ENCODE measurements around the gene ABHD17A. TPM values are rescaled to one million over a fixed set of nuclear protein-coding genes. Genes with fewer than 3 reads are reported as not detected.
"Not testable (repeated sequence)": the region's sequence is repeated elsewhere in the genome, so short reads cannot be mapped to it uniquely, and the experiment has no call there.

The ABHD17A gene
- 76.4 TPM for total RNA-seq
- long read RNA-seq, full-length matches to known transcripts, result 200 of 314 reads
- long read RNA-seq, partial matches to known transcripts, result 77 of 314 reads
- long read RNA-seq, other reads (novel, unspliced or antisense), result 37 of 314 reads

- H3K36me3 ChIP-seq; H3K9me3 ChIP-seq; H3K27me3 ChIP-seq (ENCODE audit: low read depth); intact Hi-C loops (cut with DNase I): not testable (repeated sequence)
- DNase-seq (peak; percentile 95), ATAC-seq (peak; percentile 97 to 98)
- Histone ChIP-seq H3K4me3 (peak within 1 kb of the TSS; percentile 97), H3K4me1 (peaks cover 37% of the 10 kb centered on the region), H3K27ac (peak within 1 kb of the TSS; percentile 90)
These were observed at the start of gene ABHD17A for GRCh38 chr19:1885398-1886119. ABHD17A (minus strand) TSS chr19:1885496; CDS start chr19:1881566, 3,930 bp downstream.

GRCh38 chr19:1933942-1934341 lies 48.6 kb upstream of the ABHD17A start:
- no peaks in the 10 kb centered on the region for H3K36me3 ChIP-seq
- H3K27ac ChIP-seq, result no peak overlapping the region
- H3K4me1 ChIP-seq, result peaks cover 12% of the 10 kb centered on the region
- no peak for ATAC-seq
- intact Hi-C loops (cut with DNase I), result no loop called here
- no peaks in the 10 kb centered on the region for H3K9me3 ChIP-seq
- no peak for TF ChIP-seq CTCF (IDR thresholded peaks at IDR 0.05)
- DNase-seq, result no peak
- no peaks in the 10 kb centered on the region for H3K27me3 ChIP-seq (ENCODE audit: low read depth)
- no peak overlapping the region for H3K4me3 ChIP-seq

- no peaks in the 10 kb centered on the region for H3K27me3 ChIP-seq (ENCODE audit: low read depth)
- intact Hi-C loops (cut with DNase I), result no loop called here
- TF ChIP-seq CTCF (IDR thresholded peaks at IDR 0.05), result no peak
- H3K4me1 ChIP-seq, result peaks cover 14% of the 10 kb centered on the region
- no peak overlapping the region for H3K4me3 ChIP-seq
- no peaks in the 10 kb centered on the region for H3K9me3 ChIP-seq
- no peaks in the 10 kb centered on the region for H3K36me3 ChIP-seq
- DNase-seq (no peak), ATAC-seq (no peak)
- no peak overlapping the region for H3K27ac ChIP-seq
These were observed 47.9 kb upstream of the ABHD17A start for GRCh38 chr19:1933244-1933643.

- no peaks in the 10 kb centered on the region for H3K27me3 ChIP-seq (ENCODE audit: low read depth)
- H3K27ac ChIP-seq, result no peak overlapping the region
- H3K9me3 ChIP-seq, result no peaks in the 10 kb centered on the region
- no peak for DNase-seq
- no peak overlapping the region for H3K4me3 ChIP-seq
- intact Hi-C loops (cut with DNase I), result no loop called here
- ATAC-seq, result no peak
- H3K4me1 ChIP-seq, result peaks cover 14% of the 10 kb centered on the region
- H3K36me3 ChIP-seq, result no peaks in the 10 kb centered on the region
- no peak for TF ChIP-seq CTCF (IDR thresholded peaks at IDR 0.05)
These were observed 47.1 kb upstream of the ABHD17A start for GRCh38 chr19:1932395-1932794.

GRCh38 chr19:1931445-1931844 lies 46.1 kb upstream of the ABHD17A start:
- Histone ChIP-seq H3K4me1 (peaks cover 14% of the 10 kb centered on the region), H3K27me3 (ENCODE audit: low read depth) (no peaks in the 10 kb centered on the region), H3K36me3 (no peaks in the 10 kb centered on the region), H3K27ac (no peak overlapping the region), H3K9me3 (no peaks in the 10 kb centered on the region), H3K4me3 (no peak overlapping the region)
- no peak for TF ChIP-seq CTCF (IDR thresholded peaks at IDR 0.05)
- DNase-seq (no peak), ATAC-seq (no peak)
- intact Hi-C loops (cut with DNase I), result no loop called here

- Histone ChIP-seq H3K36me3 (peaks cover 8% of the 10 kb centered on the region), H3K4me3 (peak overlapping the region; percentile 47), H3K4me1 (peaks cover 14% of the 10 kb centered on the region), H3K9me3 (no peaks in the 10 kb centered on the region), H3K27me3 (ENCODE audit: low read depth) (no peaks in the 10 kb centered on the region), H3K27ac (no peak overlapping the region)
- ATAC-seq (peak; percentile 92 to 96), DNase-seq (peak; percentile 89)
- intact Hi-C loops (cut with DNase I), result no loop called here
- peak; percentile 93 for TF ChIP-seq CTCF (IDR thresholded peaks at IDR 0.05)
These were observed 43.9 kb upstream of the ABHD17A start for GRCh38 chr19:1929021-1929742.

Measured in lower lobe of right lung (tissue), 2 donors.